Activated CD8-positive, alpha-beta memory T cell treated with anti-CD3 and anti-CD28 coated beads for 36 hours (primary cell): Measurements from ENCODE around the gene SYVN1. TPM values are rescaled to one million over a fixed set of nuclear protein-coding genes. Genes with fewer than 3 reads are reported as not detected.

Experiments
- CTCF ChIA-PET: fragments of 350-600 bp; sonication (Branson Sonifier 250); formaldehyde crosslinking; loops from one replicate; lab custom pipeline; 2021; ENCODE audit warnings: antibody characterized with exemption; lab: Charles Lee
- POLR2A ChIA-PET: fragments of 350-600 bp; sonication (Branson Sonifier 250); formaldehyde crosslinking; loops from one replicate; lab custom pipeline; 2021; ENCODE audit warnings: antibody characterized with exemption; lab: Charles Lee
- total RNA-seq, 2 experiments: library from RNA; stranded (reverse); gene quantifications; one replicate each; pipeline ENCODE4 v1.2.3, GENCODE V29; 2021

SYVN1 gene
- total RNA-seq, 2 experiments from 2014 or later: 33.8 to 36.6 TPM

DNA sequence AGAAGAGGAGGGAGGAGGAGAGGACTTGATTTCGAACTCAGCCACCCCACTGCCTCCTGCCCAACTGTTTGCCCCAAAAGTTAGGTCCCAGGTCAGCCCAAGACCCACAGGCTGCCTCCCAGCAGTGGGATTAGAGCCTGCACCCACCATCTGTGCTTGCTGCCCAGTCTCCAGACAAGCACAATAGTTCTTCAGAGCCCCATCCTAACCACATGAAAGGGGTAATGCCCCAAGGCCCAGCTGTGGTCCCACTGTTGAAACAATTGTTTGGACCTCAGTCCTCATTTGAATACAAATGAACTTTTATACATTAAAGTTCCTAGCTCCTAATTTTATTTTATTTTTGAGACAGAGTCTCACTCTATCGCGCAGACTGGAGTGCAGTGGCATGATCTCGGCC is 43.7 kb downstream of the SYVN1 start:
- POLR2A ChIA-PET: interaction anchor here (0.6 kb wide), 1 partner anchor 1252 kb away, joined by 3 read pairs; no protein-coding TSS in a partner anchor
- CTCF ChIA-PET: interaction anchor here (0.6 to 0.9 kb wide), 2 partner anchors 21 to 58 kb away, joined by 3 read pairs; partner anchors contain the start of gene TM7SF2

DNA sequence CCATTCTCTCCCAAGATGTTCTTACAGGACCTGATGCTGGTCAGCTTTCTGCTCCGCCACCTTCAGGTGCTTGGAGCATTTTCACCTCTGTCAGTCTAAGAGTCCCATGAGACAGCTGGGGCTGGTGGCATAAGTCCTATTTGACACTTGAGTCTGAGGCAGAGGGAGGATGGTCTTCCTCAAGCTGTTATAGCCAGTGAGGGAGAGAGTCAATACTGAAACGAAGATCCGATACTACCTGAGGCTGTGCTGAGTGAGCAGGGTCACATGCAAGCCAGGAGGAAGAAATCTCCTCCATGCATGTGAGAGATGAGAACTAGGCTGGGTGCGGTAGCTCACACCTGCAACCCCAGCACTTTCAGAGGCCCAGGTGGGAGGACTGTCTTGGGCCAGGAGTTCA is 44.7 kb downstream of the SYVN1 start:
- POLR2A ChIA-PET: no interaction called here
- CTCF ChIA-PET: no interaction called here

DNA sequence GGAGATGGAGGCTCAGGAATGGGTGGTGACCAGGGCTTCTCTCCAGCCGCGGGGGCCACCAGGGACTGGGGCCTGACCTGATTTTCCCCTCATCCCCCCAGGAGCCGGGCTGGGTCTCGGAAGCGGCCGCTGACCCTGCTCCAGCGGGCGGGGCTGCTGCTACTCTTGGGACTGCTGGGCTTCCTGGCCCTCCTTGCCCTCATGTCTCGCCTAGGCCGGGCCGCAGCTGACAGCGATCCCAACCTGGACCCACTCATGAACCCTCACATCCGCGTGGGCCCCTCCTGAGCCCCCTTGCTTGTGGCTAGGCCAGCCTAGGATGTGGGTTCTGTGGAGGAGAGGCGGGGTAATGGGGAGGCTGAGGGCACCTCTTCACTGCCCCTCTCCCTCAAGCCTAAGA is 46.5 kb downstream of the SYVN1 start:
- POLR2A ChIA-PET: no interaction called here
- CTCF ChIA-PET: no interaction called here

DNA sequence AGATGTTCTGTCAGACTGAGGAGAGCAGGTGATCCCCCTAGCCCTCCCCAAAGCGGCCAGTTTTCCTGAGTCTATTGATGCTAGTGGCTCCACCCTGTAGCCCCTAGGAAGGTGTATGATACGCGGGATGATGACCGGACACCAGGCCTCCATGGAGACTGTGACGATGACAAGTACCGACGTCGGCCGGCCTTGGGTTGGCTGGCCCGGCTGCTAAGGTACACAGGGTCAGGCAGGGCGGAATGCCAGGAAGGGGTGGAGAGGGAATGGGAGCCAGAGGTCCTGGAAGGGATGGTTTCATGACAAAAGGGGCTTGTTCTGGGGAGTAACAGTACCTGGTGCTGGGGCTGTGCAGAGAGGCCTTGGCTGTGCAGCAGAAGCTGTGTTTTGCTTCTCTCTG is 47.1 kb downstream of the SYVN1 start:
- ChIA-PET POLR2A (interaction anchor here (1.5 kb wide), 1 partner anchor 9 kb away, joined by 6 read pairs; the partner anchor contains the start of gene VPS51), CTCF (interaction anchor here (0.5 kb wide), 1 partner anchor 67 kb away, joined by 3 read pairs; no protein-coding TSS in a partner anchor)

DNA sequence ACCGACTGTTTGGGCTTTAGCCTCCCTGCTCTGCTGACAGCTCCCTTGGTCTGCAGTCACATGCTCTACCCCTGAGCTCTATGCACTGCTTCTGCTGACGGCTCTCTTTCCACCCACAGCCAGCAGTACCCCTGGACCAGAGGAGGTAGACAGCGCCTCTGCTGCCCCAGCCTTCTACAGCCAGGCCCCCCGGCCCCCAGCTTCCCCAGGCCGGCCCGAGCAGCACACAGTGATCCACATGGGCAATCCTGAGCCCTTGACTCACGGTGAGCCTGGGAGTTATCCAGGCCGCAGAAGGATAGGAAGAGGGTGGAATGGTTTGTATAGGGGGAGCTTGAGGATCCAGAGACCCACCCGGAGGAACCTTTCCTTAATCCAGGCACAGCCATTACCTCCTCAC is 47.5 kb downstream of the SYVN1 start:
- POLR2A ChIA-PET: interaction anchor here (1.5 kb wide), 1 partner anchor 10 kb away, joined by 6 read pairs; the partner anchor contains the start of gene VPS51

DNA sequence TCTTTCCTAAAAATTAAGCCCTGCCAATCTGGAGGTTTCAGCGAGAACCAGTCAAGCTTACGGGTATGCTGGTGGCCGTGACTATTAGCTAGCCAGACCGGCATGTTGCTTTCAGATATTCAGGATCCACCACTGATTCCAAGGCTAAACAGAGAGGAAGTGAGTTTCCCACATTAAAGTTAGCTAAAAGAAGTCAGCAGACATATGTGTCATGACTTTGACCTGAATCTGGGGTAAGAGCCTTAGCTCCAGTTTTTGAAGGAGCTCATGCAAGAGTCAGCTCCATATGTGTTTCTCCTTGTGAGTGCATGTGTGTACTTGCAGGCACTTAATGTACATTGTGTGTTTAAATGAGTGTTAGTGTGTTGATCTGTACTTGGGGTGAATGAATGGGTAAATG is 48.9 kb downstream of the SYVN1 start:
- CTCF ChIA-PET: interaction anchor here (0.9 to 1.4 kb wide), 4 partner anchors 10 to 33 kb away, joined by 3 read pairs; no protein-coding TSS in a partner anchor
- POLR2A ChIA-PET: interaction anchor here (0.7 to 0.9 kb wide), 2 partner anchors 10 to 71 kb away, joined by 3 read pairs; partner anchors contain the start of gene VPS51

More for the DNA sequence above, 47.5 kb downstream of the SYVN1 start:
- CTCF ChIA-PET: interaction anchor here (0.5 kb wide), 1 partner anchor 66 kb away, joined by 3 read pairs; no protein-coding TSS in a partner anchor

DNA sequence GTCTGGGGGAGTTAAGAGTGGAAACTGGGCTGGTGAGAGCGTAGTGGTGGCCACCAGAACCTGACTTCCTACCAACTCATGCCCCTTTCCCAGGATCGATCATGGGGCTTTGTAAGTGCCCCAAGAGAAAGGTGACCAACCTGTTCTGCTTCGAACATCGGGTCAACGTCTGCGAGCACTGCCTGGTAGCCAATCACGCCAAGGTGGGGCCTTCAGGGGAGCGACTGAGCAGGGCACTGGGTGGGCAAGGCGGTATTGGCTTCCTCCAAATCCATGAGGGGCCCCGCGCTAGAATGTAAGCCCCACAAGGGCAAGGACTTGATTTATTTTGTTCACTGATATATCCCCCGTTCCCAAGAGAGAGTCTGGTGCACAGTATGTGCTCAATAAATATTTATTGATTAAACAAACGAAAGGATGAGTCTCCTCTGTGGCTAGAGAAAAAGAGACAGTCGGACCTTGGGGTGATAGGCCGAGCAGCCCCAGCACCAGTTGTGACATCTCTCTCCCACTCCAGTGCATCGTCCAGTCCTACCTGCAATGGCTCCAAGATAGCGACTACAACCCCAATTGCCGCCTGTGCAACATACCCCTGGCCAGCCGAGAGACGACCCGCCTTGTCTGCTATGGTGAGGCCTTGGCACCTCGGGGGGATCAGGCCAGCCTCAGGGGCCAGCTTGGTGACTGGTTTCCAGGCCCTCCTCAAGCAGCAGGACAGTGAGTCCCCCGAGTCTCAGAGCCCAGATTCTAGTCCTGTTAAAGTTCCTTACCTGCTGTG is 49.5 kb downstream of the SYVN1 start:
- CTCF ChIA-PET: interaction anchor here (0.9 to 1.4 kb wide), 4 partner anchors 9 to 34 kb away, joined by 3 read pairs; no protein-coding TSS in a partner anchor
- POLR2A ChIA-PET: interaction anchor here (0.7 to 0.9 kb wide), 2 partner anchors 11 to 70 kb away, joined by 3 read pairs; partner anchors contain the start of gene VPS51

DNA sequence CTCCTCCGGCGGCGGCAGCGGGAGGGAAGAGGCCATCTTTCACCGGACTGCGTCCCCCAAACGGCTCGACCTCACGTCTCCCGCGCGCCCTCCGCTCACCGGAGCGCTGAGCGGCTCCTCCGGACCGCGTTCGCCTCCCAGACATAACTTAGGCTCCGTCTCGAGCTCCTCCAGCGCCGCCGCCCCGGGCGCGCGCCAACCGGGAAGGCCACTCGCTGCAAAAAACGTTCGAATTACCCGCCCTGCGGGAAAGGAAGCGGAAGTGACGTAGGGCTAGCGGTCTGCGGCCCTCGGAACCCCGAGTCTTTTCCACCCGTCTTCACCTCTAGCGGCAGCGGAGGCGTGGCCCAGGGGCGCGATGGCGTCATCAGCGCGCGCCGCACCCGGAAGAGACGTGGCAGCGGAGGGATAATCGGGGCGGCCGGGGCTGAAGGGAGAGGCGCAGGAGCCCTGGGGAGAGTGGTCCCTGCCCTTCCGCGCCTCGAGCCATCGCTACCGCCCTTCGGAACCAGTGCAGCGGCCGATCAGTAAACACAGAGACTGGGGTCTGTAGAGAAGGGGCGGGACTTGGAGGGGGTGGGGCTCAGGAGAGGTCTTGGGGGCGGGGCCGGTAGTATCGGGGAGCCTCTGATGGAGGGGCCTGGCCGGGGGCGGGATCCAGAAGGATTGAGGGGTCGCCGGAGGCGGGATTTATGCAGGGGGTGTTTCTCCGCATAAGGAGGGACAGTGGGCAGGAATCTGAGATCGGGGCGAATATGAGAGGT is 50.3 kb downstream of the SYVN1 start, which contains the start of the genes CDCA5 and ZFPL1:
Gene CDCA5, minus strand, starts transcription at position 207 of the 764 bp plus-strand sequence. Its CDS starts 62 bp downstream, at position 145.
Gene ZFPL1, plus strand, starts transcription at position 389 of the 764 bp plus-strand sequence. CDS start 477 bp downstream, outside the sequence.
- ChIA-PET CTCF (no interaction called here), POLR2A (interaction anchor here (1.0 to 1.9 kb wide), 5 partner anchors 10 to 70 kb away, joined by 3 to 6 read pairs (median 3); partner anchors contain the start of genes ARL2 and VPS51)

DNA sequence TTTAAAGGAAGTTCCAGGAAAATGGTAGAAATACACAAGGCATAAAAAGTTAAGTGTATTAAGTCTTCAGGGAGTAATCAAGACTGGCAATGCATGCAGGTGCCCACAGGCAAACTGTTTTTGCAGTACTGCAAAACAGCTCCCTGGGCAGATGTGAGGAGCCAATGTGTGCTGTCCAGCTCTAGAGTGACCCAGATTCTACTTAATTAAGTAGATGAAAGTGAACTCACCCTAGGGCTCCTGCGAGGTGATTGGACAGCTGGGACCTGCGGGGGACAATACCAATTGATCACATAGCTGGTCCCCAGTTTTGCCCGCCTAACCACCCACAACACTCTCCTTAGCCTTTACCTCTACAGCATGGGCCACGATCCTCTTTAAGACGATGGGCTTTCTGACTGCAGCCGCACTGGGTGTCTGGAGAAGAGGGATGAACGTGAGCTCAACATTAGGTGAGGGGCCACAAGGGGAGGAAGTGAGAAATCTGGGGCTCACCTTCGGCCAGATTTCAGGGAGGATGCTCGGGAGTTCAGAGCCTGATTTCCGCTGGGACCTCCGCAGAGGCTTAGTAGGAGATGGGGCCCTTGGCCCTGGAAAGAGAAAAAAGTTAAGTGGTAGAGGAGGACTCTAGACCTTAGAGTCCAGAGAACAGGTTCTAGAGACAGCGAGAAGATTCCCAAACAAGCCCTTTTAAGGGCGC is 51.0 kb downstream of the SYVN1 start:
- POLR2A ChIA-PET: interaction anchor here (0.6 to 1.9 kb wide), 7 partner anchors 11 to 69 kb away, joined by 3 to 8 read pairs (median 3); partner anchors contain the start of genes ARL2, FAU, MRPL49 and VPS51
- CTCF ChIA-PET: interaction anchor here (0.6 to 1.2 kb wide), 3 partner anchors 28 to 238 kb away, joined by 3 read pairs; partner anchors contain the start of gene TM7SF2

DNA sequence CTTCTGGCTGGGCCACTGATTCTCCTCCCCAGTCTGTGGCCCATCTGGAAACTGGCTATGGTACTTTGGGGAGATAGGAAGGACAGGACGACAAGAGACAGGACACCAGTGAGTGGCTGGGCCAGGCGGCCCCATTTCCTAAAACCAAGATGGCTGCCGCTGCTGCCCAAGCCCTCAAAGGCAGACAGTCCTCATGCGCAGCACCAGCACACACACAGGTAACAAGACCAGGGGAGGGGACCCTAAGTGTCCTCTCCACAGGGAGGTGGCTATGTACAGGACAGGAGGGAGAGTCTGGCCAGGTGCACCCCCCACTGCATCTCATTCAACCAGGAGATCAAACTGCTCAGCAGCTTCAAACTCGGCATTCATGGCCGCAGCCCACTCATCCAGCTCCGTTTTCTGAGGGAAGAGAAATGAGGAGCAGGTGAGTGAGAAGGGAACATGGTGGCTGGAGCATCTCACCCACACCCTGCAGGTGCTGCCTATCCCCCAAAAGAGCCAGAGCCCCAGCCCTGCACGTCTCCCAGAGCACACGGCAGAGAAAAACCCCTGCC is 55.5 kb downstream of the SYVN1 start:
- CTCF ChIA-PET: interaction anchor here (0.7 to 1.9 kb wide), 3 partner anchors 15 to 155 kb away, joined by 3 to 5 read pairs (median 3); partner anchors contain the start of gene ARL2
- POLR2A ChIA-PET: interaction anchor here (0.6 kb wide), 1 partner anchor 16 kb away, joined by 5 read pairs; no protein-coding TSS in a partner anchor

DNA sequence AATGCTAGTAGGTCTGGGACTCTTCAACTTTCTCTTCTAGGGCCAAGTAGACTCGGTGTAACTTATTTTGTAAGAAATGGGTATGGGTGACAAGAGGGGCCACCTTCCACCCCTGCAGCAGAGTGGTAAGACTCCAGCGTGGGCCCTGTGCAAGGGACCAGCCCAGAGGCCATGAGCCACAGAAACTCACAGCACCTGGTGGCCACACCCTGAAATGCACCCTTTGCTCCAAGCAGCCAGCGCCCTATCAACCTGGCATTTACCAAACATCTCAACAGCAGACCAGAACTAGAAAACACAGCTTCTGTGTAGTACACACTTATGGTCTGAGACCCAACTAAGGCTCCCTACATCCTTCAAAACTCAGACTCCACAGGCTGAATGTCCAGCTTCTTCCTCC is 56.2 kb downstream of the SYVN1 start:
- ChIA-PET CTCF (interaction anchor here (1.7 to 1.9 kb wide), 2 partner anchors 15 to 64 kb away, joined by 3 to 5 read pairs; partner anchors contain the start of gene ARL2), POLR2A (no interaction called here)

DNA sequence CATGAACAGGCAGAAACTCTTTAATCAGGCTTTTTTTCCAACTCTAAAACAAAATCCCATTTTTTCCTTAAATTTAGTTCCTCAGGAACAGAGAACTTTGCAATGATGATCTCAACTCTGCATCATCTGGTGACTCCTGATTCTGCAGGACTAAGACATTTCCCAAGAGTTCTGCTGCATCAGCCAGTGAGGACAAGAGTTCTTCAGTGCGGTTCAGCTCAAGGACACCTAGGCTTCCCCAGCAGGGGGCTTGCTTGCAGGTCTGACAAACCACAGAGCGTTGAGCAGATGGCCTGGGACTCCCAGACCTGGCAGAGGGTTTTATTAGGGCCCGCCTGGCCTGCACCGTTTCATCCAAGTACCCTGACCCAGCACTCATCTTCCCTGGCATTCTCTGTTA is 56.9 kb downstream of the SYVN1 start:
- POLR2A ChIA-PET: interaction anchor here (1.1 kb wide), 1 partner anchor 32 kb away, joined by 3 read pairs; no protein-coding TSS in a partner anchor

More for the DNA sequence above, 56.9 kb downstream of the SYVN1 start:
- CTCF ChIA-PET: interaction anchor here (0.6 to 1.9 kb wide), 2 partner anchors 14 to 45 kb away, joined by 3 read pairs; no protein-coding TSS in a partner anchor

Other genes starting within 250 kb of the SYVN1 start
- gene ATG2A, start 217.3 kb downstream of the SYVN1 start, total RNA-seq: 10 to 100 TPM; 21.7 to 22.6 TPM
- gene PPP2R5B, start 209.8 kb downstream of the SYVN1 start, total RNA-seq: 10 to 100 TPM; 11.3 to 11.5 TPM
- not detected for gene GPHA2, start 198.6 kb downstream of the SYVN1 start, total RNA-seq
- not detected for gene MAJIN, start 162.4 kb downstream of the SYVN1 start, total RNA-seq
- gene BATF2, start 137.5 kb downstream of the SYVN1 start, total RNA-seq: not detected
- 100 to 1,000 TPM; 134 to 138 TPM for gene ARL2, start 120.4 kb downstream of the SYVN1 start, total RNA-seq
- gene SNX15, start 107.1 kb downstream of the SYVN1 start, total RNA-seq: 10 to 100 TPM; 13.7 to 15.2 TPM
- gene SAC3D1, start 93.3 kb downstream of the SYVN1 start, total RNA-seq: 10 to 100 TPM; 18.3 to 20.5 TPM
- gene NAALADL1, start 76.0 kb downstream of the SYVN1 start, total RNA-seq: 10 to 100 TPM; 10.3 to 11.2 TPM
- gene CDCA5, start 50.5 kb downstream of the SYVN1 start, total RNA-seq: 100 to 1,000 TPM; 108 TPM
- gene ZFPL1, start 50.3 kb downstream of the SYVN1 start, total RNA-seq: 10 to 100 TPM; 27.5 to 30.2 TPM
- gene VPS51, start 38.3 kb downstream of the SYVN1 start, total RNA-seq: 100 to 1,000 TPM in 1 of 2 experiments, 10 to 100 TPM in 1; 99.2 to 104 TPM
- 10 to 100 TPM; 18.0 to 18.2 TPM for gene TM7SF2, start 22.6 kb downstream of the SYVN1 start, total RNA-seq
- 10 to 100 TPM; 16.5 to 18.2 TPM for gene ZNHIT2, start 16.8 kb downstream of the SYVN1 start, total RNA-seq
- gene FAU, start 12.4 kb downstream of the SYVN1 start, total RNA-seq: 1,000 to 10,000 TPM; 1,009 to 1,011 TPM
- 100 to 1,000 TPM; 108 TPM for gene MRPL49, start 12.2 kb downstream of the SYVN1 start, total RNA-seq
- not detected for gene SPDYC, start 35.7 kb upstream of the SYVN1 start, total RNA-seq
- gene CAPN1, start 47.4 kb upstream of the SYVN1 start, total RNA-seq: 10 to 100 TPM; 75.6 to 79.1 TPM
- 10 to 100 TPM; 73.8 to 80.7 TPM for gene POLA2, start 127.4 kb upstream of the SYVN1 start, total RNA-seq
- under 1 TPM; 0.78 to 0.82 TPM for gene CDC42EP2, start 180.3 kb upstream of the SYVN1 start, total RNA-seq
- gene DPF2, start 199.3 kb upstream of the SYVN1 start, total RNA-seq: 10 to 100 TPM; 52.3 to 60.1 TPM
- under 1 TPM; 0.65 TPM for gene TIGD3, start 220.2 kb upstream of the SYVN1 start, total RNA-seq
- 10 to 100 TPM; 12.5 to 15.1 TPM for gene SLC25A45, start 248.1 kb upstream of the SYVN1 start, total RNA-seq